GM12874 (cell line): Measurements from ENCODE around the gene PHF23.

Experiments
- TF ChIP-seq, protein P1 (sequence below): IDR thresholded peaks from 2 replicates; pipeline ENCODE4 v1.5.1; 2011; ENCODE audit warnings: low read depth, mild to moderate bottlenecking, control low read depth, low read length, moderate library complexity; ENCODE audit not compliant: insufficient read depth

The PHF23 gene

GRCh38 chr17:7241090-7241733 lies 2.0 kb upstream of the PHF23 start:
- TF ChIP-seq, protein P1, sequence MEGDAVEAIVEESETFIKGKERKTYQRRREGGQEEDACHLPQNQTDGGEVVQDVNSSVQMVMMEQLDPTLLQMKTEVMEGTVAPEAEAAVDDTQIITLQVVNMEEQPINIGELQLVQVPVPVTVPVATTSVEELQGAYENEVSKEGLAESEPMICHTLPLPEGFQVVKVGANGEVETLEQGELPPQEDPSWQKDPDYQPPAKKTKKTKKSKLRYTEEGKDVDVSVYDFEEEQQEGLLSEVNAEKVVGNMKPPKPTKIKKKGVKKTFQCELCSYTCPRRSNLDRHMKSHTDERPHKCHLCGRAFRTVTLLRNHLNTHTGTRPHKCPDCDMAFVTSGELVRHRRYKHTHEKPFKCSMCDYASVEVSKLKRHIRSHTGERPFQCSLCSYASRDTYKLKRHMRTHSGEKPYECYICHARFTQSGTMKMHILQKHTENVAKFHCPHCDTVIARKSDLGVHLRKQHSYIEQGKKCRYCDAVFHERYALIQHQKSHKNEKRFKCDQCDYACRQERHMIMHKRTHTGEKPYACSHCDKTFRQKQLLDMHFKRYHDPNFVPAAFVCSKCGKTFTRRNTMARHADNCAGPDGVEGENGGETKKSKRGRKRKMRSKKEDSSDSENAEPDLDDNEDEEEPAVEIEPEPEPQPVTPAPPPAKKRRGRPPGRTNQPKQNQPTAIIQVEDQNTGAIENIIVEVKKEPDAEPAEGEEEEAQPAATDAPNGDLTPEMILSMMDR = no peak

GRCh38 chr17:7240375-7240774 lies 1.1 kb upstream of the PHF23 start:
- TF ChIP-seq, protein P1 = no peak

- TF ChIP-seq, protein P1 = no peak
Observed at GRCh38 chr17:7238420-7239090, 702 bp downstream of the PHF23 start.

DNA sequence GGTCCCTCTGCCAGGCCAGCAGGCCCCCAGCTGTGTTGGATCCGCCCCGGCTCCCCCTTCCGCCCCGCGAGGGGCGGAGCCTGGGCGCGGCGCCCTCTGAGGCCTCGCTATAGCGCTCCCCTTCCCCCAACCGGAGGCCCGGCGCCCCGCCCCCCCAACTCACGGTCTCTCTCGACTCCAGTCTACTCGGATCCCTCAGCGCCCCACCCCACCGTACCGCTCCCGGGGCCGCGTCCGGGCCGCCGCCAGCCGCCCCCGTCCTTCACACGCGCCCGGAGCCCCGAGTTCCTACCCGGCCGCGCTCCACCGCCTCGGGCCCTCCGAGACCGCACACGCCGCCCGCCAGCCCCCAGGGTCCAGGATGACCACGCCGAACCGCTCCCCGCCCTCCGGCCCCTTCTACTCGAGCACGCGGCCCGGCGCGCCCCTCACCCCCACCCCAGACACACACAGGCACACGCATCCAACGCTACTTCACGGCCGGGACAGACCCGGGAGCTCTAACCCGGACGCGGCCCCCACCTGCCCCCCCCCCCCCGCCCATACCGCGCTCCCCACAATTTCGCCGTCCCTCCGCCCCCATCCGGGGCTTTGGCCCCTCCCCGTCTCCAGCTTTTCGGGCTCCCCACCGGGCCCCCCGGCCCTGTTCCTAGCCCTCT lies 1.4 kb downstream of the PHF23 start:
- TF ChIP-seq, protein P1 = no peak

- TF ChIP-seq, protein P1 = no peak
Observed at GRCh38 chr17:7237266-7237760, 1.9 kb downstream of the PHF23 start.

DNA sequence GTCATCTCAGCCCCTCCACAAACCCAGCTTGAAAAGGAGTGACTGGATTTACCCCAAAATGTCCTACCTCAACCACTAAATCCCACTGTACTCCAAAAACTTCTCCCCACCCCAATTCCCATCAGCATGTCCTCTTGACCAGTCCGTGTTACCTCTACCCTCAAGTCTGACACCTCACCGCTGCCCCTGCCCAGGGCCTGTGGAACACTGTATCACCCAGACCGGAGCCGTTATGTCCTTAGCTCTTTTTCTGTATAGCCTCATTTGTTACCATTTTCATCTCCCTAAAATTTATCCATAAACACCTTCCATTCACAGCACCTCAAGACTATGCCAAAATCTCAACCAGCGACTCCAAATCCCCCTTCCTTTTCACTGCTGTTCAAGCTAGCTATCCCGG lies 2.4 kb downstream of the PHF23 start:
- TF ChIP-seq, protein P1 = no peak
